IPS-18c (cell line): Measurements from ENCODE around the gene IRF2.

ENCODE experiments used
- H3K4me3 ChIP-seq: 2 replicates; pipeline ENCODE4 v1.7.0; 2013; ENCODE audit warnings: low read depth, mild to moderate bottlenecking, low read length, moderate library complexity; ENCODE audit not compliant: insufficient read depth
- H3K9me3 ChIP-seq: one replicate; pipeline ENCODE4 v1.6.1; 2013; ENCODE audit warnings: mild to moderate bottlenecking, low read length, moderate library complexity; ENCODE audit not compliant: control insufficient read depth, insufficient read depth

The IRF2 gene

GRCh38 chr4:184441461-184442313 is 32.7 kb downstream of the IRF2 start:
- no peak overlapping the region for H3K4me3 ChIP-seq
- H3K9me3 ChIP-seq: no peaks in the 10 kb centered on the region

GRCh38 chr4:184440595-184441358 is 33.6 kb downstream of the IRF2 start:
- Histone ChIP-seq H3K9me3 (no peaks in the 10 kb centered on the region), H3K4me3 (no peak overlapping the region)

GRCh38 chr4:184439856-184440594 is 34.3 kb downstream of the IRF2 start:
- Histone ChIP-seq H3K4me3 (no peak overlapping the region), H3K9me3 (no peaks in the 10 kb centered on the region)

GRCh38 chr4:184439386-184439785 is 35.0 kb downstream of the IRF2 start:
- no peaks in the 10 kb centered on the region for H3K9me3 ChIP-seq

DNA sequence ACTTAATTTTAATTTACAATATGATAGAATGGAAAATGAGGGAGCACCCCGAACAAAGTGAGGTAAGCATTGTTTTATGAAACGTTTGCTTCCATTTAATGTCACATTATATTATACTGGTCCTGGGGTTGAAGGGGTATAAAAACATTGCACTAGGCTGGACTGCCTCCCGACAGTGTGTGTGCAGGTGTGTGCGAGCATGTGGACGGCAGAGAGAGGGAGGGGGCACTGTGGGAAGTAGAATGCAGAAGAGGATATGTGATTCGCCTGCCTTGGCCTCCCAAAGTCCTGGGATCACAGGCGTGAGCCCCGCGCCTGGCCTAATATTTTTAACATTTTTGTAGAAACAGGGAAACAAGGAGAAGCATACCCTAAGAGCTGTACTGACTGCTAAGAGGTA is 36.0 kb downstream of the IRF2 start:
- Histone ChIP-seq H3K4me3 (no peak overlapping the region), H3K9me3 (no peaks in the 10 kb centered on the region)

More at GRCh38 chr4:184439386-184439785, 35.0 kb downstream of the IRF2 start:
- H3K4me3 ChIP-seq: no peak overlapping the region

- Histone ChIP-seq H3K9me3 (no peaks in the 10 kb centered on the region), H3K4me3 (no peak overlapping the region)
Observed at GRCh38 chr4:184437565-184438265, 36.6 kb downstream of the IRF2 start.

DNA sequence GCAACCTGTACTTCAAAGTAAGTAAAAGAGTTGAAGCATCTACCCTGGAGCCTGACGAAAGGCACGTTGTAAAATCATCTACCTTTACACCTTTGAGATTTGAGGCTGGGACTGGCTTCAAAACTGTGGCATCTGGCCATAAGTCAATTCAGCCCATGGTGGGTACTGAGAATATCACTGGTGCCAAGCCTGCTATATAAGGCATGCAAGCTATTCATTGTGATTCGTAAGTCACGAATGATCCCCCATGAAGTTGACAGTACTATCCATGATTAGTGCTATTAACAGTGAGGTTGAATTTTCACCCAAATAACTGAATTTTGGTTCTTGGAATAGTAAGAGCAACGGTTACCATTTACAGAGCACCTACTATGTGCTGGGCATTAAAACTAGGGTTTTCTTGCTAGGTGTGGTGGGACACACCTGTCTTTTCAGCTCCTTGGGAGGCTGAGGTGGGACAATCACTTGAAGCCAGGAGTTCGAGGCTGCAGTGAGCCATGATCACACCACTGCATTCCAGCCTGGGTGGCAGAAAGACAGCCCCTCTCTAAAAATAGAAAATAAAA is 39.8 kb downstream of the IRF2 start:
- H3K9me3 ChIP-seq: no peaks in the 10 kb centered on the region
- no peak overlapping the region for H3K4me3 ChIP-seq

DNA sequence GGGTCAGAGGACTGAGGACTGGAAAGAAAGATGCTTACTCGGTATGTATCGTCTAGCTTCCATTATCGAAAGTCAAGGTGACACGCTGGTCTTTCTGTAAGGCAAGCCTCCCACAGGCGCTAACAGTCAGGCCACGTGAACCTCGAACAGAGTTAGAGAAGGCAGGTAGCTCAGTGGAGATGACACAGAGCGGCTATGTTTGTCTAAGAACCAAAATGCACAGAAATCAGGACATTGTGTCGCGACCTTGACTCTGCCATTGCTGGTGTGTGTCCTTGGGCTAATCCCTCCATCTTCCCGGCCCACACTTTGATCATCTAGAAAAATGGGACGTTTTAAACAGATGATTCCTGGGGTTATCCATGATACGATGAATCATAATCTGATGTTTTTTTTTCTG is 40.3 kb downstream of the IRF2 start:
- no peak overlapping the region for H3K4me3 ChIP-seq
- no peaks in the 10 kb centered on the region for H3K9me3 ChIP-seq

- H3K9me3 ChIP-seq: no peaks in the 10 kb centered on the region
- no peak overlapping the region for H3K4me3 ChIP-seq
Observed at GRCh38 chr4:184433258-184433892, 41.0 kb downstream of the IRF2 start.

GRCh38 chr4:184432127-184432922 is 42.0 kb downstream of the IRF2 start:
- no peak overlapping the region for H3K4me3 ChIP-seq

DNA sequence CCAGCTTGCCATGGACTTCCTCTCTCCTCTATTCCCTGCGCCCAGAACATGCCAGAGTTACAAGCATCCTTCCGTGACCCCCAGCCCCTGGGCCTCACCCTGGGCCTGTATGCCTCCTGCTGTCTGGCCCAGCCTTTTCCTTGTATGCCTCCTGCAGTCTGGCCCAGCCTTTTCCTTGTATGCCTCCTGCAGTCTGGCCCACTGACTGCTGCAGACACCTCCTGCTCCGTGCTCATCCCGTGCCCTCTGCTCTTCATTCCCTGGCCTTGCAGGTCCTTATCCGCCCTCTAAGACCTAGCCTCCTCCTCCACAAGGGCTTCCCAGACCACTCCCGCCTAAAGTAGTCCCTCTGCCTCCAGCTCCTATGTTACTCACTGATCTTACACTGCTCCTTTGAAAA is 44.2 kb downstream of the IRF2 start:
- H3K9me3 ChIP-seq: no peaks in the 10 kb centered on the region
- H3K4me3 ChIP-seq: no peak overlapping the region

More at GRCh38 chr4:184432127-184432922, 42.0 kb downstream of the IRF2 start:
- no peaks in the 10 kb centered on the region for H3K9me3 ChIP-seq

DNA sequence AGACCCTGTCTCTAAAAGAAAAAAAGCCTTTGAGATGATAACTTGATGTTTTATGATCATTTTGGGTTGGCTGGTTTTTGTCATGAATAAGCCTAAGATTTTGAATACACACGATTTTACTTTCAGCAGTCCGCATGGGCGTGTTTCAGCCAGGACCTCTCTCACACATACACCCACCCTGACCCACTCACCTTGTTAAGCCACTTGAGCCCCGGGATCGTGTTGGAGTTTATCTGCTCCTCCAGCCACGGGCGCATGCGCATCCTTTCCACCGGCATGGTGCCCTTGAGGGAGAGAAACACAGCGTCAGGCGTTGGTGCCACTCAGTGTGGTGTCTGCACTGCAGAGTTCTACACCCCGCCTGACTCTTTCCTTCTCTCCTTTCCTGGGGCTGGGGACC is 45.6 kb downstream of the IRF2 start:
- H3K4me3 ChIP-seq: no peak overlapping the region

GRCh38 chr4:184427687-184428086 is 46.7 kb downstream of the IRF2 start:
- Histone ChIP-seq H3K9me3 (no peaks in the 10 kb centered on the region), H3K4me3 (no peak overlapping the region)

More for the DNA sequence above, 45.6 kb downstream of the IRF2 start:
- no peaks in the 10 kb centered on the region for H3K9me3 ChIP-seq

DNA sequence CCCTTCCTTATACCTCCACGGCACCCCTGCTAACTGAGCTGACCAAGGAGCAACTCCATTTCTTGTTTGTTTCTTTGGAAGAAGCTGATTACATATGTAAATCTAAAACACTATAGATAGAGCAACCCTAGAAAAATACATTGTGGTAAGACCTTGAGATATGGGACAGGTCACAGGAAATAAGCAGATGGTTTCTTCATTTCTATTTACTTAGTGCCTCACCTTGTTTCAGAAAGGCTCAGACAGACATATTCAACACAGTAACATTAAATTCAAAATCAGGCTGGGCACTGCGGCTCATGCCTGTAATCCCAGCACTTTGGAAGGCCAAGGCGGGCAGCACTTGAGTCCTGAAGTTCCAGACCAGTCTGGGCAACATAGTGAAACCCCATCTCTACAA is 47.3 kb downstream of the IRF2 start:
- no peak overlapping the region for H3K4me3 ChIP-seq
- no peaks in the 10 kb centered on the region for H3K9me3 ChIP-seq

- H3K9me3 ChIP-seq: no peaks in the 10 kb centered on the region
- H3K4me3 ChIP-seq: no peak overlapping the region
Observed at GRCh38 chr4:184424993-184425758, 49.2 kb downstream of the IRF2 start.
